SK-N-SH treated with all-trans-retinoic acid at 6 μM for 48 hours (cell line): ENCODE measurements around the gene SEMA4D.

ENCODE experiments used
- ARNTL ChIP-seq: fragments of 450-650 bp; formaldehyde crosslinking; IDR thresholded peaks from 2 replicates; pipeline ENCODE4 v1.5.0; 2020; ENCODE audit warnings: low read depth, mild to moderate bottlenecking, moderate library complexity, borderline replicate concordance
- ESRRG ChIP-seq: fragments of 250-450 bp; sonication (Bioruptor Pico); IDR thresholded peaks from 2 replicates; pipeline ENCODE4 v1.6.1; 2021; ENCODE audit warnings: mild to moderate bottlenecking
- ISL1 ChIP-seq: fragments of 250-450 bp; sonication (Bioruptor Pico); IDR thresholded peaks from 2 replicates; pipeline ENCODE4 v2.1.2; 2022; ENCODE audit warnings: mild to moderate bottlenecking, moderate library complexity
- SNAI2 ChIP-seq: fragments of 250-450 bp; sonication (Bioruptor Pico); IDR thresholded peaks from 2 replicates; pipeline ENCODE4 v1.5.0; 2020; ENCODE audit warnings: mild to moderate bottlenecking, moderate library complexity
- TCF4 ChIP-seq: fragments of 250-450 bp; sonication (Bioruptor Pico); IDR thresholded peaks from 2 replicates; pipeline ENCODE4 v1.8.0; 2021; ENCODE audit warnings: mild to moderate bottlenecking, moderate library complexity, borderline replicate concordance
- TOX ChIP-seq: fragments of 250-450 bp; sonication (Bioruptor Pico); IDR thresholded peaks from 2 replicates; pipeline ENCODE4 v1.8.0; 2021; ENCODE audit warnings: mild to moderate bottlenecking, moderate library complexity, borderline replicate concordance
- TSHZ2 ChIP-seq: fragments of 250-450 bp; sonication (Bioruptor Pico); IDR thresholded peaks from 2 replicates; pipeline ENCODE4 v1.5.0; 2020; ENCODE audit warnings: mild to moderate bottlenecking, moderate library complexity
- ZFP3 ChIP-seq: fragments of 250-450 bp; sonication (Bioruptor Pico); IDR thresholded peaks from 2 replicates; pipeline ENCODE4 v1.5.0; 2020; ENCODE audit warnings: mild to moderate bottlenecking, moderate library complexity
- ZNF565 ChIP-seq: fragments of 450-650 bp; formaldehyde crosslinking; conservative IDR thresholded peaks from 2 replicates; pipeline ENCODE4 v1.5.0; 2020; ENCODE audit warnings: low read depth, mild to moderate bottlenecking, moderate library complexity
- ZNF70 ChIP-seq: fragments of 450-650 bp; formaldehyde crosslinking; IDR thresholded peaks from 2 replicates; pipeline ENCODE4 v1.5.0; 2020; ENCODE audit warnings: mild to moderate bottlenecking, moderate library complexity
- ZNF8 ChIP-seq: fragments of 450-650 bp; formaldehyde crosslinking; IDR thresholded peaks from 2 replicates; pipeline ENCODE4 v1.5.0; 2020; ENCODE audit warnings: mild to moderate bottlenecking, moderate library complexity
- TF ChIP-seq, protein P1 (sequence below): fragments of 250-450 bp; sonication (Bioruptor Pico); IDR thresholded peaks from 2 replicates; pipeline ENCODE4 v1.8.0; 2020; ENCODE audit warnings: mild to moderate bottlenecking, moderate library complexity, borderline replicate concordance
- TF ChIP-seq, protein P2 (sequence below): fragments of 250-450 bp; sonication (Bioruptor Pico); IDR thresholded peaks from 2 replicates; pipeline ENCODE4 v1.5.1; 2020; ENCODE audit warnings: low read depth, mild to moderate bottlenecking, moderate library complexity
- TF ChIP-seq, protein P3 (sequence below): fragments of 250-450 bp; sonication (Bioruptor Pico); IDR thresholded peaks from 2 replicates; pipeline ENCODE4 v1.5.1; 2021; ENCODE audit warnings: mild to moderate bottlenecking, moderate library complexity

DNA sequence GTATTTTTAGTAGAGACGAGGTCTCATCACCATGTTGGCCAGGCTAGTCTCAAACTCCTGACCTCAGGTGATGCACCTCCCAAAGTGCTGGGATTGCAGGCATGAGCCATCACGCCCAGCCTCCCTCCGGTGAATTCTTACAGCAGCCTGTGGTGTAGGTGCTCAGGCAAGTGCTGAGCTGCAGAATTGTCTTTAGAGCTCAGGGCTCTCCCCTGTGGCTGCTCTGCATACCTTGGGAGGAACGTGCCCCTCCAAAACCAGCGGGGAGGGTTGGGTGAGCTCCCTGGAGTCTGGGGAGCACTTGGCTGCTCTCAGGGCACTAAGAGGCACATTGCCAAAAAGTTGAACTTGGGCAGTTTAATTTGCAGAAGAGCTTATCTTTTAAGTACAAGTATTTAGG is 150.3 kb downstream of the SEMA4D start:
- TF ChIP-seq, protein P1, sequence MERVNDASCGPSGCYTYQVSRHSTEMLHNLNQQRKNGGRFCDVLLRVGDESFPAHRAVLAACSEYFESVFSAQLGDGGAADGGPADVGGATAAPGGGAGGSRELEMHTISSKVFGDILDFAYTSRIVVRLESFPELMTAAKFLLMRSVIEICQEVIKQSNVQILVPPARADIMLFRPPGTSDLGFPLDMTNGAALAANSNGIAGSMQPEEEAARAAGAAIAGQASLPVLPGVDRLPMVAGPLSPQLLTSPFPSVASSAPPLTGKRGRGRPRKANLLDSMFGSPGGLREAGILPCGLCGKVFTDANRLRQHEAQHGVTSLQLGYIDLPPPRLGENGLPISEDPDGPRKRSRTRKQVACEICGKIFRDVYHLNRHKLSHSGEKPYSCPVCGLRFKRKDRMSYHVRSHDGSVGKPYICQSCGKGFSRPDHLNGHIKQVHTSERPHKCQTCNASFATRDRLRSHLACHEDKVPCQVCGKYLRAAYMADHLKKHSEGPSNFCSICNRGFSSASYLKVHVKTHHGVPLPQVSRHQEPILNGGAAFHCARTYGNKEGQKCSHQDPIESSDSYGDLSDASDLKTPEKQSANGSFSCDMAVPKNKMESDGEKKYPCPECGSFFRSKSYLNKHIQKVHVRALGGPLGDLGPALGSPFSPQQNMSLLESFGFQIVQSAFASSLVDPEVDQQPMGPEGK (CRISPR knock-in tag), result no peak
- TF ChIP-seq, protein P2, sequence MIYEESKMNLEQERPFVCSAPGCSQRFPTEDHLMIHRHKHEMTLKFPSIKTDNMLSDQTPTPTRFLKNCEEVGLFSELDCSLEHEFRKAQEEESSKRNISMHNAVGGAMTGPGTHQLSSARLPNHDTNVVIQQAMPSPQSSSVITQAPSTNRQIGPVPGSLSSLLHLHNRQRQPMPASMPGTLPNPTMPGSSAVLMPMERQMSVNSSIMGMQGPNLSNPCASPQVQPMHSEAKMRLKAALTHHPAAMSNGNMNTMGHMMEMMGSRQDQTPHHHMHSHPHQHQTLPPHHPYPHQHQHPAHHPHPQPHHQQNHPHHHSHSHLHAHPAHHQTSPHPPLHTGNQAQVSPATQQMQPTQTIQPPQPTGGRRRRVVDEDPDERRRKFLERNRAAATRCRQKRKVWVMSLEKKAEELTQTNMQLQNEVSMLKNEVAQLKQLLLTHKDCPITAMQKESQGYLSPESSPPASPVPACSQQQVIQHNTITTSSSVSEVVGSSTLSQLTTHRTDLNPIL, result no peak
- TF ChIP-seq SNAI2 (CRISPR knock-in tag), result no peak
- no peak for TF ChIP-seq ZFP3 (CRISPR knock-in tag)
- TF ChIP-seq ZNF565 (CRISPR knock-in tag), result no peak
- no peak for TF ChIP-seq TCF4 (CRISPR knock-in tag)
- TF ChIP-seq ARNTL, result no peak
- no peak for TF ChIP-seq ISL1
- TF ChIP-seq, protein P3, sequence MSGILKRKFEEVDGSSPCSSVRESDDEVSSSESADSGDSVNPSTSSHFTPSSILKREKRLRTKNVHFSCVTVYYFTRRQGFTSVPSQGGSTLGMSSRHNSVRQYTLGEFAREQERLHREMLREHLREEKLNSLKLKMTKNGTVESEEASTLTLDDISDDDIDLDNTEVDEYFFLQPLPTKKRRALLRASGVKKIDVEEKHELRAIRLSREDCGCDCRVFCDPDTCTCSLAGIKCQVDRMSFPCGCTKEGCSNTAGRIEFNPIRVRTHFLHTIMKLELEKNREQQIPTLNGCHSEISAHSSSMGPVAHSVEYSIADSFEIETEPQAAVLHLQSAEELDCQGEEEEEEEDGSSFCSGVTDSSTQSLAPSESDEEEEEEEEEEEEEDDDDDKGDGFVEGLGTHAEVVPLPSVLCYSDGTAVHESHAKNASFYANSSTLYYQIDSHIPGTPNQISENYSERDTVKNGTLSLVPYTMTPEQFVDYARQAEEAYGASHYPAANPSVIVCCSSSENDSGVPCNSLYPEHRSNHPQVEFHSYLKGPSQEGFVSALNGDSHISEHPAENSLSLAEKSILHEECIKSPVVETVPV (CRISPR knock-in tag), result no peak
- no peak for TF ChIP-seq TSHZ2 (CRISPR knock-in tag)
- no peak for TF ChIP-seq TOX (CRISPR knock-in tag)
- TF ChIP-seq ZNF70, result no peak
- no peak for TF ChIP-seq ZNF8 (CRISPR knock-in tag)
- no peak for TF ChIP-seq ESRRG (CRISPR knock-in tag)
